Measurements from ENCODE around the gene MEDAG.

GRCh38 chr13:30900436-30900835, 5.6 kb upstream of the MEDAG start:
- TF ChIP-seq CTCF (IDR thresholded peaks at IDR 0.05; ENCODE audit: extremely low read depth in 1 of 2, insufficient read depth in 1 of 2, low read depth in 1 of 2, low read length in 2 of 2) (no peak), EZH2 (IDR thresholded peaks at IDR 0.05; ENCODE audit: borderline replicate concordance, low read depth, low read length, severe bottlenecking) (no peak), POLR2A (IDR thresholded peaks at IDR 0.05; ENCODE audit: low read depth, low read length) (no peak), JUN (IDR thresholded peaks at IDR 0.05; ENCODE audit: borderline replicate concordance, insufficient read depth, insufficient read length, low read depth) (no peak), POLR2AphosphoS5 (IDR thresholded peaks at IDR 0.05; ENCODE audit: insufficient read depth, low read depth, low read length) (no peak), GATA2 (IDR thresholded peaks at IDR 0.05; ENCODE audit: insufficient read depth, insufficient read length, low read depth, low read length) (no peak), FOS (IDR thresholded peaks at IDR 0.05; ENCODE audit: borderline replicate concordance, insufficient read depth, low read length) (no peak), MYC (IDR thresholded peaks at IDR 0.05; ENCODE audit: low read depth, low read length) (no peak)

Measured in endothelial cell of umbilical vein (primary cell).